ENCODE results near the gene PHOSPHO1.
A peak's percentile ranks its signal among the peaks of the same experiment; 100 is the strongest.

Gene PHOSPHO1

GRCh38 chr17:49242813-49243212 lies 12.2 kb upstream of the PHOSPHO1 start:
- no peak for DNase-seq (ENCODE audit: low spot score)

- DNase-seq (ENCODE audit: low spot score) = no peak
These were observed 11.3 kb upstream of the PHOSPHO1 start for GRCh38 chr17:49241692-49242397.

- DNase-seq (ENCODE audit: low spot score) = no peak
These were observed 10.5 kb upstream of the PHOSPHO1 start for GRCh38 chr17:49241040-49241439.

GRCh38 chr17:49240619-49241018 lies 10.0 kb upstream of the PHOSPHO1 start:
- DNase-seq (ENCODE audit: low spot score) = no peak

GRCh38 chr17:49239963-49240362 lies 9.4 kb upstream of the PHOSPHO1 start:
- no peak for DNase-seq (ENCODE audit: low spot score)

- no peak for DNase-seq (ENCODE audit: low spot score)
These were observed 5.3 kb upstream of the PHOSPHO1 start for GRCh38 chr17:49235896-49236295.

- no peak for DNase-seq (ENCODE audit: low spot score)
These were observed 4.0 kb upstream of the PHOSPHO1 start for GRCh38 chr17:49234509-49235080.

GRCh38 chr17:49231563-49231894 lies 942 bp upstream of the PHOSPHO1 start:
- DNase-seq (ENCODE audit: low spot score) = no peak

- DNase-seq (ENCODE audit: low spot score) = no peak
These were observed 584 bp downstream of the PHOSPHO1 start for GRCh38 chr17:49229805-49230600.

- DNase-seq (ENCODE audit: low spot score) = no peak
These were observed 1.3 kb downstream of the PHOSPHO1 start for GRCh38 chr17:49229076-49229804.

GRCh38 chr17:49227436-49228261 lies 2.9 kb downstream of the PHOSPHO1 start:
- DNase-seq (ENCODE audit: low spot score) = peak; percentile 69

GRCh38 chr17:49226771-49227435 lies 3.7 kb downstream of the PHOSPHO1 start:
- DNase-seq (ENCODE audit: low spot score) = no peak

GRCh38 chr17:49225554-49226236 lies 4.9 kb downstream of the PHOSPHO1 start:
- DNase-seq (ENCODE audit: low spot score) = no peak

GRCh38 chr17:49224997-49225337 lies 5.6 kb downstream of the PHOSPHO1 start:
- DNase-seq (ENCODE audit: low spot score) = no peak

- no peak for DNase-seq (ENCODE audit: low spot score)
These were observed 6.2 kb downstream of the PHOSPHO1 start for GRCh38 chr17:49224198-49224996.

GRCh38 chr17:49223517-49224197 lies 6.9 kb downstream of the PHOSPHO1 start:
- no peak for DNase-seq (ENCODE audit: low spot score)

GRCh38 chr17:49223168-49223516 lies 7.4 kb downstream of the PHOSPHO1 start:
- DNase-seq (ENCODE audit: low spot score) = no peak

GRCh38 chr17:49219987-49220386 lies 10.6 kb downstream of the PHOSPHO1 start:
- DNase-seq (ENCODE audit: low spot score) = no peak
